ENCODE measurements around the gene HMGCR. TPM values are rescaled to one million over a fixed set of nuclear protein-coding genes. Genes with fewer than 3 reads are reported as not detected.

The HMGCR gene
- total RNA-seq, 1 experiment from 2014 or later, result 113 TPM

GRCh38 chr5:75337366-75338021, 474 bp downstream of the HMGCR start:
- Histone ChIP-seq H3K27ac (ENCODE audit: low read length) (peak overlapping the region; percentile 70), H3K4me3 (ENCODE audit: low read depth in 2 of 2, low read length in 2 of 2) (peak overlapping the region; percentile 70 to 97), H3K9me3 (ENCODE audit: control insufficient read depth, insufficient read depth, low read depth, low read length) (no peaks in the 10 kb centered on the region), H3K36me3 (ENCODE audit: control insufficient read depth, insufficient read depth, low read length) (peaks cover 2% of the 10 kb centered on the region), H3K4me1 (ENCODE audit: control insufficient read depth, insufficient read depth, low read length) (peaks cover 31% of the 10 kb centered on the region), H3K27me3 (ENCODE audit: control insufficient read depth, insufficient read depth, low read length) (no peaks in the 10 kb centered on the region)
- ChIA-PET POLR2A (interaction anchor here (0.7 to 1.3 kb wide), 9 partner anchors 14 to 1593 kb away, joined by 3 to 12 read pairs (median 6); partner anchors contain the start of gene ANKRD31), CTCF (interaction anchor here (0.6 to 1.4 kb wide), 3 partner anchors 99 to 147 kb away, joined by 3 to 20 read pairs (median 11); partner anchors contain the start of gene ANKRD31)
- in situ Hi-C loops (cut with HindIII; ENCODE audit: low pct_unique_long_range_greater_than_20kb, low sequenced_read_pairs), result no loop called here
- DNase-seq (ENCODE audit: low read depth, low spot score), result no peak
- no TSS peak for BruUV-seq (replicated peaks)
- intact Hi-C loops (cut with micrococcal nuclease; ENCODE audit: unreplicated experiment), result loop anchor here (5.0 kb wide), 1 partner anchor 285 kb away; the partner anchor contains the start of gene GCNT4
- peak; percentile 15 for ATAC-seq
- TF ChIP-seq REST (IDR thresholded peaks at IDR 0.05; ENCODE audit: insufficient read depth in 1 of 2, low read depth in 2 of 2, low read length in 1 of 2), result 0 out of 4 replicates have a peak, but pooled peaks of 1 of the 2 experiments have one; percentile 32
- no peak for TF ChIP-seq CTCF (IDR thresholded peaks at IDR 0.05)

- ChIA-PET POLR2A (interaction anchor here (0.7 kb wide), 1 partner anchor 62 kb away, joined by 3 read pairs; no protein-coding TSS in a partner anchor), CTCF (no interaction called here)
- Histone ChIP-seq H3K9me3 (ENCODE audit: control insufficient read depth, insufficient read depth, low read depth, low read length) (no peaks in the 10 kb centered on the region), H3K4me3 (ENCODE audit: low read depth in 2 of 2, low read length in 2 of 2) (peak overlapping the region; percentile 70 to 97), H3K27me3 (ENCODE audit: control insufficient read depth, insufficient read depth, low read length) (no peaks in the 10 kb centered on the region), H3K4me1 (ENCODE audit: control insufficient read depth, insufficient read depth, low read length) (peaks cover 31% of the 10 kb centered on the region), H3K27ac (ENCODE audit: low read length) (peak overlapping the region; percentile 70), H3K36me3 (ENCODE audit: control insufficient read depth, insufficient read depth, low read length) (peaks cover 6% of the 10 kb centered on the region)
- in situ Hi-C loops (cut with HindIII; ENCODE audit: low pct_unique_long_range_greater_than_20kb, low sequenced_read_pairs), result no loop called here
- TSS peak; percentile 67 for BruUV-seq (replicated peaks)
- intact Hi-C loops (cut with micrococcal nuclease; ENCODE audit: unreplicated experiment), result loop anchor here (5.0 kb wide), 1 partner anchor 286 kb away; the partner anchor contains the start of gene GCNT4
- DNase-seq (ENCODE audit: low read depth, low spot score) (no peak), ATAC-seq (no peak)
- TF ChIP-seq CTCF (IDR thresholded peaks at IDR 0.05) (no peak), POLR2AphosphoS5 (IDR thresholded peaks at IDR 0.05; ENCODE audit: low read depth, low read length) (no peak), TCF7L2 (IDR thresholded peaks at IDR 0.05; ENCODE audit: low read depth, low read length) (no peak), SIN3A (IDR thresholded peaks at IDR 0.05; ENCODE audit: borderline replicate concordance, insufficient read depth, low read depth, low read length) (no peak), REST (IDR thresholded peaks at IDR 0.05; ENCODE audit: insufficient read depth in 1 of 2, low read depth in 2 of 2, low read length in 1 of 2) (no peak)
These were observed 1.4 kb downstream of the HMGCR start for GRCh38 chr5:75338408-75338807.
